Fibroblast of lung (primary cell): Measurements from ENCODE around the gene FOXR1. TPM values are rescaled to one million over a fixed set of nuclear protein-coding genes. Genes with fewer than 3 reads are reported as not detected.

Experiments used
- DNase-seq, 2 donors: peaks; one replicate each; pipeline versions ENCODE4 v3.0.0 to v3.0.0-alpha.2; 2010; ENCODE audit warnings: low read depth in 2 of 2
- H2AFZ ChIP-seq: 2 replicates; pipeline ENCODE4 v1.5.1; 2012; ENCODE audit warnings: low read length, control low read depth, inconsistent platforms
- H3K27ac ChIP-seq: 2 replicates; pipeline ENCODE4 v1.5.1; 2011; ENCODE audit warnings: low read length, control low read depth; ENCODE audit not compliant: insufficient read depth
- H3K27me3 ChIP-seq: 2 replicates; pipeline ENCODE4 v1.5.1; 2011; ENCODE audit warnings: mild to moderate bottlenecking, low read length; ENCODE audit not compliant: control insufficient read depth, insufficient read depth
- H3K36me3 ChIP-seq: 2 replicates; pipeline ENCODE4 v1.5.1; 2011; ENCODE audit warnings: low read length; ENCODE audit not compliant: control insufficient read depth, insufficient read depth
- H3K4me1 ChIP-seq: 2 replicates; pipeline ENCODE4 v1.5.1; 2011; ENCODE audit warnings: low read length; ENCODE audit not compliant: control insufficient read depth, insufficient read depth; ENCODE audit errors: extremely low read depth
- H3K4me2 ChIP-seq: 2 replicates; pipeline ENCODE4 v1.5.1; 2011; ENCODE audit warnings: low read length, control low read depth; ENCODE audit not compliant: insufficient read depth; ENCODE audit errors: extremely low read depth
- H3K4me3 ChIP-seq, 4 experiments: fragments of 200-600 bp in 1 of 4; sonication (generic) in 1 of 4; replicated peaks in 1 of 4; 2 replicates each; pipeline ENCODE4 v1.5.1; 2011 to 2016; ENCODE audit warnings: low read length in 4 of 4, low read depth in 3 of 4, mild to moderate bottlenecking in 3 of 4, control low read depth in 2 of 4, inconsistent platforms in 1 of 4, mixed read lengths in 1 of 4; ENCODE audit not compliant: insufficient read depth in 1 of 4; ENCODE audit errors: control extremely low read depth in 1 of 4
- H3K79me2 ChIP-seq: 2 replicates; pipeline ENCODE4 v1.5.1; 2012; ENCODE audit warnings: mild to moderate bottlenecking, low read length, inconsistent platforms; ENCODE audit not compliant: control insufficient read depth, insufficient read depth
- H3K9ac ChIP-seq: 2 replicates; pipeline ENCODE4 v1.5.1; 2011; ENCODE audit warnings: mild to moderate bottlenecking, low read length, control low read depth; ENCODE audit not compliant: insufficient read depth
- H3K9me3 ChIP-seq: 2 replicates; pipeline ENCODE4 v1.5.1; 2012; ENCODE audit warnings: low read depth, low read length; ENCODE audit not compliant: control insufficient read depth, insufficient read depth
- H4K20me1 ChIP-seq: 2 replicates; pipeline ENCODE4 v1.5.1; 2011; ENCODE audit warnings: low read length; ENCODE audit not compliant: control insufficient read depth, insufficient read depth; ENCODE audit errors: extremely low read depth
- CTCF ChIP-seq, 2 donors: IDR thresholded peaks in 1 of 2; conservative IDR thresholded peaks in 1 of 2; 1 replicate in 1 of 2; 2 replicates in 1 of 2; pipeline ENCODE4 v1.5.1; 2011 to 2012; ENCODE audit warnings: low read length in 2 of 2, control low read depth in 1 of 2, inconsistent platforms in 1 of 2, low read depth in 1 of 2, mild to moderate bottlenecking in 1 of 2
- EZH2 ChIP-seq: IDR thresholded peaks from 2 replicates; pipeline ENCODE4 v1.5.1; 2012; ENCODE audit warnings: low read length, control low read depth, mild to moderate bottlenecking; ENCODE audit errors: missing control alignments
- polyA plus RNA-seq, 2 donors: library from polyadenylated mRNA; depleted of rRNA in 1 of 2; stranded (reverse) in 1 of 2; unstranded in 1 of 2; fragments of >200 nt; gene quantifications; 2 replicates each; pipeline ENCODE4 v1.2.1, GENCODE V29; 2011 to 2012; ENCODE audit warnings: missing spikeins in 1 of 2
- total RNA-seq: library from RNA; depleted of rRNA; stranded (reverse); fragments of >200 nt; gene quantifications from 2 replicates; pipeline ENCODE4 v1.2.1, GENCODE V29; 2014

FOXR1 gene
- total and polyA plus RNA-seq, 2 donors (not counting 1 experiment from before 2014, with no cell fraction given) = not detected

GRCh38 chr11:118928870-118929500 is 42.6 kb upstream of the FOXR1 start:
- H3K4me1 ChIP-seq = peaks cover 21% of the 10 kb centered on the region
- peak overlapping the region; percentile 42 for H3K9ac ChIP-seq
- peak overlapping the region; percentile 81 for H3K4me2 ChIP-seq
- H4K20me1 ChIP-seq = no peaks in the 10 kb centered on the region
- H3K79me2 ChIP-seq = peaks cover 14% of the 10 kb centered on the region
- H3K27ac ChIP-seq = peak overlapping the region; percentile 48
- no peaks in the 10 kb centered on the region for H3K9me3 ChIP-seq
- no peaks in the 10 kb centered on the region for H3K36me3 ChIP-seq
- TF ChIP-seq EZH2 = no peak
- TF ChIP-seq CTCF (conservative IDR thresholded peaks at IDR 0.05 in 1 of 2, IDR thresholded peaks at IDR 0.05 in 1 of 2; ENCODE audit: low read depth in 1 of 2, low read length in 2 of 2) = no peak
- H3K27me3 ChIP-seq = no peaks in the 10 kb centered on the region
- peak overlapping the region; percentile 67 to 80 (median 76) for H3K4me3 ChIP-seq
- H2AFZ ChIP-seq = peak overlapping the region; percentile 86
- DNase-seq = peak; percentile 53 to 70

GRCh38 chr11:118929501-118930093 is 42.0 kb upstream of the FOXR1 start:
- Histone ChIP-seq H3K9me3 (no peaks in the 10 kb centered on the region), H3K27me3 (no peaks in the 10 kb centered on the region), H3K4me3 (peak overlapping the region; percentile 59 to 80 (median 76)), H4K20me1 (no peaks in the 10 kb centered on the region), H3K9ac (peak overlapping the region; percentile 16), H3K4me2 (peak overlapping the region; percentile 88), H3K36me3 (no peaks in the 10 kb centered on the region), H3K4me1 (peaks cover 21% of the 10 kb centered on the region), H3K27ac (peak overlapping the region; percentile 14), H2AFZ (peak overlapping the region; percentile 55), H3K79me2 (peaks cover 8% of the 10 kb centered on the region)
- peak; percentile 81 to 92 for DNase-seq
- TF ChIP-seq EZH2 = no peak
- TF ChIP-seq CTCF (conservative IDR thresholded peaks at IDR 0.05 in 1 of 2, IDR thresholded peaks at IDR 0.05 in 1 of 2; ENCODE audit: low read depth in 1 of 2, low read length in 2 of 2) = no peak

GRCh38 chr11:118930094-118930712 is 41.4 kb upstream of the FOXR1 start:
- Histone ChIP-seq H3K4me1 (peaks cover 21% of the 10 kb centered on the region), H3K36me3 (no peaks in the 10 kb centered on the region), H4K20me1 (no peaks in the 10 kb centered on the region), H3K9me3 (no peaks in the 10 kb centered on the region), H3K4me2 (peak overlapping the region; percentile 88), H3K27me3 (no peaks in the 10 kb centered on the region), H3K79me2 (peaks cover 2% of the 10 kb centered on the region), H2AFZ (peak overlapping the region; percentile 49), H3K9ac (no peak overlapping the region), H3K27ac (no peak overlapping the region), H3K4me3 (peak overlapping the region; percentile 59 to 80 (median 76))
- peak; percentile 59 to 74 for DNase-seq
- TF ChIP-seq EZH2 (no peak), CTCF (conservative IDR thresholded peaks at IDR 0.05 in 1 of 2, IDR thresholded peaks at IDR 0.05 in 1 of 2; ENCODE audit: low read depth in 1 of 2, low read length in 2 of 2) (peak; percentile 91 to 95)
